H1 (cell line): Measurements from ENCODE around the gene PRXL2B.

Experiments
- ATF2 ChIP-seq: IDR thresholded peaks from 2 replicates; pipeline ENCODE4 v1.6.1; 2012; ENCODE audit warnings: low read length, inconsistent platforms
- CTCF ChIP-seq, 3 experiments: IDR thresholded peaks; 1 replicate in 2 of 3; 2 replicates in 1 of 3; pipeline versions ENCODE4 v1.5.1 to v1.6.1; 2011; ENCODE audit warnings: low read length in 3 of 3, mild to moderate bottlenecking in 3 of 3, inconsistent platforms in 2 of 3, low read depth in 1 of 3, moderate library complexity in 1 of 3; ENCODE audit not compliant: insufficient read depth in 1 of 3; ENCODE audit errors: control extremely low read depth in 1 of 3
- HDAC2 ChIP-seq, 2 experiments: fragments of 300-600 bp in 1 of 2; sonication (generic) in 1 of 2; IDR thresholded peaks; 2 replicates each; pipeline ENCODE4 v1.6.1; 2011 to 2012; ENCODE audit warnings: low read depth in 2 of 2, low read length in 2 of 2, mild to moderate bottlenecking in 2 of 2, moderate library complexity in 2 of 2, borderline replicate concordance in 1 of 2, inconsistent platforms in 1 of 2
- KDM1A ChIP-seq: fragments of 200-600, 300-600 bp; sonication (generic); IDR thresholded peaks from 2 replicates; pipeline ENCODE4 v1.7.1; 2016; ENCODE audit warnings: mild to moderate bottlenecking, low read length, borderline replicate concordance
- RAD21 ChIP-seq, 2 experiments: IDR thresholded peaks in 1 of 2; conservative IDR thresholded peaks in 1 of 2; 2 replicates each; pipeline ENCODE4 v1.6.1; 2011; ENCODE audit warnings: low read depth in 2 of 2, low read length in 2 of 2, improper control_type of control experiment in 1 of 2, inconsistent platforms in 1 of 2, mild to moderate bottlenecking in 1 of 2, moderate library complexity in 1 of 2
- SIN3A ChIP-seq, 2 experiments: IDR thresholded peaks in 1 of 2; conservative IDR thresholded peaks in 1 of 2; 2 replicates each; pipeline ENCODE4 v1.6.1; 2011 to 2012; ENCODE audit warnings: low read length in 2 of 2, improper control_type of control experiment in 1 of 2, low read depth in 1 of 2, mild to moderate bottlenecking in 1 of 2

GRCh38 chr1:2555634-2556276, 30.8 kb upstream of the PRXL2B start:
- no peak for TF ChIP-seq SIN3A (conservative IDR thresholded peaks at IDR 0.05 in 1 of 2, IDR thresholded peaks at IDR 0.05 in 1 of 2; ENCODE audit: low read depth in 1 of 2, low read length in 2 of 2)
- no peak for TF ChIP-seq CTCF (IDR thresholded peaks at IDR 0.05; ENCODE audit: control extremely low read depth in 1 of 3, insufficient read depth in 1 of 3, low read depth in 1 of 3, low read length in 3 of 3)
- no peak for TF ChIP-seq RAD21 (IDR thresholded peaks at IDR 0.05 in 1 of 2, conservative IDR thresholded peaks at IDR 0.05 in 1 of 2; ENCODE audit: low read depth in 2 of 2, low read length in 2 of 2)
- TF ChIP-seq KDM1A = no peak
- TF ChIP-seq HDAC2 (IDR thresholded peaks at IDR 0.05; ENCODE audit: borderline replicate concordance in 1 of 2, low read depth in 2 of 2, low read length in 2 of 2) = no peak
- TF ChIP-seq ATF2 = no peak
